COR-L47 (cell line): ENCODE measurements around the gene ROBO1.
"Not testable (repeated sequence)": the region's sequence is repeated elsewhere in the genome, so short reads cannot be mapped to it uniquely, and the experiment has no call there.

Source experiments
- DNase-seq: peaks from one replicate; lab custom pipeline; 2025; lab: John Stamatoyannopoulos, UW

ROBO1 gene

DNA sequence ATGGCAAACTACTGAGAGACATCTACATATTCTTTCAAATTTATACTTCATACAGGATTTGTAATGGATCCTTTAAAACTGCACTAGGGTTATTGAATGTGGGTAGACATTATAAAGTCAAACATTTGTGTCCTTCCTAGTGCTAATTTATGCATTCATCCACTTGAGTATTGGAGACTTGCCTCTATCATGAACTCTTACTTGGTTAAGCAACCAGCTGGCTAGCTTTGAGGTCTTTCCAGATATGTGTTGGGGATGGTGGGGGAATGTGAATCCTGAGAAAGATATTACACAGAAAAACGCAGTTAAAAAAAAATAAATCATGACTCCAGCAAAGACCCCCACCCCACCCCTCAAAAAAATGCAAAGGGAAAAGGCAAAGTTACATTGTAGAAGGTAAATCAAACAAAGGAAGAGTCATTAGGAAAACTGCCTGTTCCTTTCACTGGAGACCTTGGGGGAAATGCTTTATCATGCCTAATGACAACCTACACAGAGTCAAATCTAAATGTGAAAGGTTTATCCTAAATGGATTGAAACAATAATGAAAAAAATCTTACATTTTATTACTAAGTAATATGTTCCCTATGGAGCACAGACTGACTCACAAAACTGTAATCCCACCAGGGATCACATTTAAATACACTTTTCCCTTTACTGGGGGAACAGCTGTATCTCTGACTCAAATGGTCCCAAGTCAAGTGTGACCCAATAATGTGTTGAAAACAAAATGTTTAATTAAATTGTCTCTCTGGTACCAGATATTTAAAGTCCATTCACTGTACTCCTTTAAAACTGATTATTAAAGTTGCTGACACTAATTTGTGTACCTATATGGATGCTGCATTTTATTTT is 522.3 kb downstream of the ROBO1 start:
- no peak for DNase-seq

DNA sequence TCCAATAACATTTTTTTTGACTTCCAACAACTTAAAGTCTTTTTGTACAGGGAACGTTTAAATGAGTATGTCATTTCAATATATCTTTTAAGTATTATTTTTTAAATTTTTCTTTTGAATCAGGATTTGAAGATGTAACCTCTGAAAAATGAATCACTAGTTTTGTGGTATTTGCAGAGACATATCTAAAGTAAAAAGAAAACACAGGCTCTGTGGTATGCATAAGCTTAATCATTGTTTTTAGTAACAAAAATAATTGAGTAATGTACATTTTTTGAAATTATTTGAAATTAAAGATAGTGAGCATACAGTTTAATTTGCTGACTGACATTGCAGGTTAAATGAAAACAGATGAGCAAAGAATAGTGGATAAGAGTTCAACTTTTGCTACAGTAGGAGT is 531.3 kb downstream of the ROBO1 start:
- DNase-seq, result no peak

GRCh38 chr3:79233431-79234060 is 534.3 kb downstream of the ROBO1 start:
- DNase-seq, result no peak

DNA sequence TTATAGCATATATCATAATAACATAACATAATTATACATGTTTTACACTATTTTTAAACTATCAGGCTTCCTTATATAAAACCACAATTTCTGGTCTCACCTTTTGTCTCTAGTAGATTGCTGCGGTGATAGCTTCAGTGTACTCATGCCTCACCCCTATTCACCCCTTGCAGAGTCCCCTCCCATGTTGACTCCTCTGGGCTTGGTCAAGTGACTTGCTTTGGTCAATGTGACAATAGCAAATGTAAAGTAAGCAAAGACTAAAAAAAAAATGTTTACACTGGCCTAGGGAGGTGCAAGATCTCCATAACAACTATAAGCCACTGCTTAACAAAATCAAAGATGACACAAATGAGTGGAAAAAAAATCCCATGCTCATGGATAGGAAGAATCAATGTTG is 537.5 kb downstream of the ROBO1 start:
- no peak for DNase-seq

DNA sequence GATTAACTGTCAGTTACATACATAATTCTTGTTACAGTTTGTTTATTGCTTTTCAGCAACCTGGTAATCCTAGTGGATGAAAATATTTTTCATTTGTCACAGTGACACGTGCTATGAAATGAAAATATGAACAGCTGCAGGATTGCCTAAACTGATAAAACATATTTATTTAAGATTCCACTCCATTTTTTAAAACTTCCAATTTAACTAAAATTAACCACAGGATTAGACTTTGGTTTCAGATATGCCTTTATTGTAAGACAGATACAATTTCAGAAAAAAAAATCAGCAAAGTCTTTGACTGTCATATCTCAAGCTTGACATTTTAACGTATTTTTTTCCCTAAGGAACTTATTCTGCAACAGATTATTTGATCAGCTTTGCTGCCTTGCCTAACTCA is 550.7 kb downstream of the ROBO1 start:
- no peak for DNase-seq

- no peak for DNase-seq
These were observed 552.5 kb downstream of the ROBO1 start for GRCh38 chr3:79215286-79215685.

DNA sequence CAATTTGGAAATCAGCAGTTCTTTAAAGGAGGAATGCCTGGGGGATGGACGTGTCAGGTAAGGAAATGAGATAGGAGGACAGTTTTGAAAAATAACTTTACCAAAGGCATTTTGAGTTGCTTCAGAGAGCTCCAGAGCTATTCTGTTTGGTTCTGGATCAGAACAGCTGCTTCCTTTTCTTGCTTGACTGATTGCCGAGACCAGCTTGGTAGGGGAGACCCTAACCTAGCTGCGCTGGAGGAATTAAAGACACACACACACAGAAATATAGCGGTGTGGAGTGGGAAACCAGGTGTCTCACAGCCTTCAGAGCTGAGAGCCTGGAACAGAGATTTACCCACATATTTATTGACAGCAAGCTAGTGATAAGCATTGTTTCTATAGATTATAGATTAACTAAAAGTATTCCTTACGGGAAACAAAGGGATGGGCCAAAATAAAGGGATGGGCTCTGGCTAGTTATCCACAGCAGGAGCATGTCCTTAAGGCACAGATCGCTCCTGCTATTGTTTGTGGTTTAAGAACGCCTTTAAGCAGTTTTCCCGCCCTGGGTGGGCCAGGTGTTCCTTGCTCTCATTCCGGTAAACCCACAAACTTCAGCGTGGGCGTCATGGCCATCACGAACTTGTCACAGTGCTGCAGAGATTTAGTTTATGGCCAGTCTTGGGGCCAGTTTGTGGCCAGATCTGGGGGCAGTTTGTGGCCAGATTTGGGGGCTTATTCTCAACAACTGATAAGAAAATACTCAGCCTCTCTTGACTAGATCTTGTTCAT is 556.0 kb downstream of the ROBO1 start:
- DNase-seq, result no peak

GRCh38 chr3:79204351-79204750 is 563.4 kb downstream of the ROBO1 start:
- DNase-seq, result no peak

DNA sequence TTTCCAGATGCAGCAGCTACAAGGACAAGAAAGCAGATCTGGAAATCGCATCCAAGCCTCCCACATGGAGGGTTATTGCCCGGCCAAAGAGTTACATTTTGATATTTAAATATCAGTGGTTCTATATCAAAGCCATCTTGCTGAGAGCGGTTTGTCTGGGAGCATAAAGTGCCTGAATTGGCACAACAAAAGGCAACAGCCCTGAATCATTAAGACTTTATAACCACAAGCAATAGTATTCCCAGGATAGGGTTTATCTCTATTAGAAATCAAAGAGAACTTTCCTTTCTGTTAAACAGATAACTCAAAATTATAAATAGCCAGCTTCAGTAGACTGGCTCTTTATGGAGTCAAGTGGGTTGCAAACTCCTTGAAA is 564.7 kb downstream of the ROBO1 start:
- DNase-seq, result no peak

- DNase-seq, result no peak
These were observed 565.2 kb downstream of the ROBO1 start for GRCh38 chr3:79202471-79203143.

DNA sequence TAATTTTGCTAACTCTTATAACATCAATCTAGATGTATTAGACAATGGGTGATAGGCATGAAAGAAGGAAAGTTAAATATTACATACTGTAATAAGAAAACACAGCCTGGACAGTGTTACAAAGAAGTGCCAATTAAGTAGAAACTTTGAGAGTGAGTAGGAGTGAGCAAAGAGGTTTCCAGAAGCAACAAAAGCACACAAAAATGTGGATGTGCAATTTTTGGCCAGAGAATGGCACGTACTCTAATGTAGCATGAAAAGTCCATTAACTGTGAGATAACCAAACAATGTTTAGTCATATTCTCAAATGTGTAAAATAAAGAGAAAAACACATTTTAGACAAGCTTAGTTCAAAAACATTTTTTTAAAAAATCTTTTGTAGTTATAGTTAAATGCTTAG is 567.3 kb downstream of the ROBO1 start:
- DNase-seq, result no peak

DNA sequence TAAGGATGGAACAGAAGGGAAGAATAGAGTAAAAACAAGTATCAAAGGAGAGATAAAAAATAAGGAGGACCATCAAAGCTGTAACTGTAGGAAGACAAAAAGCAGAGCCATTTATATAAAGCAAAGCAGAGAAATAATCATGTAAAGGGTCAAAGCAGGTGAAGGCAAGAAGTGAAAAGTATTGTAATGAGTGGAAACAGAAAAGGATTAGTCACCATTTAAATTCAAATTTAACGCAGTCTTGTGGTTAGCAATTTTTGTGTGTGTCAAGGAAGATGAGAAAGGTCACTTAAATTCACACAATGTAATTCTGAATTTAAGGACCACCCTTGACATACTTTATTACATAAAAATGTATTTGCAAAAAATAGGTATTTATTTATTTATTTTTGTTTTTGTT is 567.8 kb downstream of the ROBO1 start:
- DNase-seq, result no peak

DNA sequence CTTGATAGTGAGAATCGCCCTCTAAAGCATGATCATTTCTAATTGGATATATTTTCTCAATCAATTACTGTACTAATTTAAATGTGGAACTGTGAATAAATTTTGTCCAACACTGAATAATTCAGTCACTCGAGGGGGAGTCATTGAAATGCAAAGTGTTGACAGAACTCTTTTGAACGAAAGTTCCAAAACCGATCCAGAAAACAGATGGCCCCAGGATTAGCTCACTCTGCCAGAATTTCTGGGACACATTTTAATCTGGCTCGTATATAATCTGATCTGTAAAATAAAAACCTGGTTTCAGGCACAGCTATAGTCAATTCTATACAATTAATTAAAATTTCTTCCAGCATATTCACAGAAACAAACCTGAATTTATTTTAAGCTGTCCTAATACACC is 580.4 kb downstream of the ROBO1 start:
- DNase-seq, result no peak

DNA sequence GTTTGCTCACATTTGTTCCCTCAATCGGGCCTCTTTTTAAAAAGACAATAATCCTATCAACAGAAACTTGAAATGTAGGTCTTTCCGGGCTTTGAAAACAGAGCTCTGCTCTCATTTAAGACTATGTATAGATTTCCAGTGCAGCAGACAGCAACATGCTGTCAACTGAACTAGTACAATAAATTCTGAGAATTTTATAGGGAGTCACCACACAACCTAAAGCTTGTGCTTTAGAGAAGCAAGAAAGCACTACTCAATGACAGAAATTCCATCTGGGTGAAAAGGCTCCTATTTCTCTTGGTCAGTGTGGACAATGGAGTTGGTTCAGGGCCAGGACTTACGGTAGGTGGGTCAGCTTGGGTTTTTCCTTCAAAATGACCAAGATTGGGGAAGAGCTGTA is 583.5 kb downstream of the ROBO1 start:
- DNase-seq, result no peak

- no peak for DNase-seq
These were observed 584.3 kb downstream of the ROBO1 start for GRCh38 chr3:79183496-79183895.

- no peak for DNase-seq
These were observed 589.2 kb downstream of the ROBO1 start for GRCh38 chr3:79178471-79179180.

GRCh38 chr3:79175870-79176269 is 591.9 kb downstream of the ROBO1 start:
- DNase-seq, result no peak

DNA sequence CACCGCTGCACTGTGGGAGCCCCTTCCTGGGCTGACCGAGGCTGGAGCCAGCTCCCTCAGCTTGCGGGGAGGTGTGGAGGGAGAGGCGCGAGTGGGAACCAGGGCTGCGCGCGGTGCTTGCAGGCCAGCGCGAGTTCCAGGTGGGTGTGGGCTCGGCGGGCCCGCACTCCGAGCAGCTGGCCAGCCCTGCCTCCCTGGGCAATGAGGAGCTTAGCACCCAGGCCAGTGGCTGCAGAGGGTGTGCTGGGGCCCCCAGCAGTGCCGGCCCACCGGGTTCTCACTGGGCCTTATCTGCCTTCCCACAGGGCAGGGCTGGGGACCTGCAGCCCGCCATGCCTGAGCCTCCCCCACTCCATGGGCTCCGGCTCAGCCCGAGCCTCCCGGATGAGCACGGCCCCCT is 594.5 kb downstream of the ROBO1 start:
- DNase-seq, result not testable (repeated sequence)

DNA sequence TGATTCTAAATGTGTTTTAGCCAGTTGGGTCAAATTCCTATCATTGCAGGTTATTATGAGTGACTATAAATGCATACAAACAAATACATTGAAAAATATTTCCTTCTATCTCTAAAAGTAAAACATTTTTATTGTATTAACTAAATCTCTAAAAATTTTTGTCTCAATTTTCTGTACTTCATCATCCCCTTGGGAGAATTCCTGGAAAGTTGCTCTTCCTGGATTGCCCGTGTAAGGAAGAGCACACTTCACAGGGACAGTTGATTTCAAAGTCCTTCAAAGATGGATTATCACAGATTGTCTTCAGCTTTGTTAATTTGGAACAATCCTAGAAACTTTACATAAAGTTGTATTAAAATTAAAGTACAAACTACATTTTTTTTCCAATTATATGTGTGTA is 595.6 kb downstream of the ROBO1 start:
- no peak for DNase-seq

DNA sequence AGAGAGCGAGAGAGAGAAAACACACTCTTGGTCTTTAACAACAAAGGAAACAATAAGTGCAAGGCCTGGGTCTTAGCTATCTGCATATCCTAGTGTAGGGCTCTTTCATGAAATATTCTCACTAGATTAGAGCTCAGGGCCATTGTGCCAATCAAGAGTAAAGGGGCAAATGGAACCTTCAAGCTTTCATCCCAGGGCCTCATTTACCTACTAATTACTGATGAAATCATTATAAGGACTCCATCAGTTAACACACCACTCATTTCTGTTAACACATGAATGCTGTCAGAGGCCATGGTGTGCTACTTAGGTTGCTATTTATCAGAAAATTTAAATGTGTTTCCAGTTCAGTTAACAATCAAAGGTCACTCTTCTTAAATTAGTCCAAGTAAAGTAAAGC is 597.8 kb downstream of the ROBO1 start:
- DNase-seq, result no peak

- DNase-seq, result no peak
These were observed 600.0 kb downstream of the ROBO1 start for GRCh38 chr3:79167651-79168416.
